ENCODE measurements around the gene COA6. TPM values are rescaled to one million over a fixed set of nuclear protein-coding genes. Genes with fewer than 3 reads are reported as not detected.
"Not testable (repeated sequence)": the region's sequence is repeated elsewhere in the genome, so short reads cannot be mapped to it uniquely, and the experiment has no call there.

COA6 gene
- total and polyA plus RNA-seq, 2 experiments from 2014 or later, result 32.1 to 82.5 TPM

DNA sequence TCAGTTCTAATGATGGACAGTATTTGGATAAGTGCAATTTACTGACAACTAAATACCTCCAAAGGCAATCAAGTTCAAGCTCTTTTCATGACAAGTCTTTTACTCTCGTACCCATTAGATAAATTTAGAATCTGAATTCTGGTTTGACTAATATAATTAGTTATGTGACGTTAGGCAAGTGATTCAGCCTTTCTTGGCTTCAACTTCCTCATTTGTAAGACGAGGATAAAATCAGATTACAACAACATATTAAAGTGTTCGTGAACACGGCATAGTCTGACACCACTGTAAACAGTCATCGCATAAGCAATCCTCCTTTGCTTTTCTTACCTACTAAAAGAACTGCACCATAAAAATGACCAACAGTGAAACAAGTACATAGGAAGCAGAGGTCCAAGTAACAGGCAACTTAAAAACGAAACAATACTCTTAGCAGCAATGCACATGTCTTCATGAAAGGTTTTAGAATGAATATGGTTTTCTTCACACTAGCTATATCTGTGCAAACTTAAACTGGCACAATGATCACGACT is 25.7 kb downstream of the COA6 start:
- no peak overlapping the region for H3K27ac ChIP-seq
- H3K9me3 ChIP-seq (ENCODE audit: low read depth), result no peaks in the 10 kb centered on the region
- H3K4me3 ChIP-seq, result no peak overlapping the region
- peaks cover 12% of the 10 kb centered on the region for H3K36me3 ChIP-seq
- peak in 1 of 2 donors; percentile 28 for DNase-seq (ENCODE audit: low read depth in 1 of 2, low spot score in 1 of 2)
- H3K27me3 ChIP-seq, result no peaks in the 10 kb centered on the region
- TF ChIP-seq, protein P1, sequence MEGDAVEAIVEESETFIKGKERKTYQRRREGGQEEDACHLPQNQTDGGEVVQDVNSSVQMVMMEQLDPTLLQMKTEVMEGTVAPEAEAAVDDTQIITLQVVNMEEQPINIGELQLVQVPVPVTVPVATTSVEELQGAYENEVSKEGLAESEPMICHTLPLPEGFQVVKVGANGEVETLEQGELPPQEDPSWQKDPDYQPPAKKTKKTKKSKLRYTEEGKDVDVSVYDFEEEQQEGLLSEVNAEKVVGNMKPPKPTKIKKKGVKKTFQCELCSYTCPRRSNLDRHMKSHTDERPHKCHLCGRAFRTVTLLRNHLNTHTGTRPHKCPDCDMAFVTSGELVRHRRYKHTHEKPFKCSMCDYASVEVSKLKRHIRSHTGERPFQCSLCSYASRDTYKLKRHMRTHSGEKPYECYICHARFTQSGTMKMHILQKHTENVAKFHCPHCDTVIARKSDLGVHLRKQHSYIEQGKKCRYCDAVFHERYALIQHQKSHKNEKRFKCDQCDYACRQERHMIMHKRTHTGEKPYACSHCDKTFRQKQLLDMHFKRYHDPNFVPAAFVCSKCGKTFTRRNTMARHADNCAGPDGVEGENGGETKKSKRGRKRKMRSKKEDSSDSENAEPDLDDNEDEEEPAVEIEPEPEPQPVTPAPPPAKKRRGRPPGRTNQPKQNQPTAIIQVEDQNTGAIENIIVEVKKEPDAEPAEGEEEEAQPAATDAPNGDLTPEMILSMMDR (IDR thresholded peaks at IDR 0.05; ENCODE audit: low read depth, low read length), result no peak
- no peaks in the 10 kb centered on the region for H3K4me1 ChIP-seq (ENCODE audit: low read depth)

DNA sequence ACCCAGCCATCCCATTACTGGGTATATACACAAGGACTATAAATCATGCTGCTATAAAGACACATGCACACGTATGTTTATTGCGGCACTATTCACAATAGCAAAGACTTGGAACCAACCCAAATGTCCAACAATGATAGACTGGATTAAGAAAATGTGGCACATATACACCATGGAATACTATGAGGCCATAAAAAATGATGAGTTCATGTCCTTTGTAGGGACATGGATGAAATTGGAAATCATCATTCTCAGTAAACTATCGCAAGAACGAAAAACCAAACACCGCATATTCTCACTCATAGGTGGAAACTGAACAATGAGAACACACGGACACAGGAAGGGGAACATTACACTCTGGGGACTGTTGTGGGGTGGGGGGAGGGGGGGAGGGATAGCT is 26.3 kb downstream of the COA6 start:
- not testable (repeated sequence) for H3K4me1 ChIP-seq (ENCODE audit: low read depth); H3K4me3 ChIP-seq; H3K9me3 ChIP-seq (ENCODE audit: low read depth); H3K27me3 ChIP-seq; DNase-seq (ENCODE audit: low read depth in 1 of 2, low spot score in 1 of 2); H3K27ac ChIP-seq
- peaks cover 12% of the 10 kb centered on the region for H3K36me3 ChIP-seq

DNA sequence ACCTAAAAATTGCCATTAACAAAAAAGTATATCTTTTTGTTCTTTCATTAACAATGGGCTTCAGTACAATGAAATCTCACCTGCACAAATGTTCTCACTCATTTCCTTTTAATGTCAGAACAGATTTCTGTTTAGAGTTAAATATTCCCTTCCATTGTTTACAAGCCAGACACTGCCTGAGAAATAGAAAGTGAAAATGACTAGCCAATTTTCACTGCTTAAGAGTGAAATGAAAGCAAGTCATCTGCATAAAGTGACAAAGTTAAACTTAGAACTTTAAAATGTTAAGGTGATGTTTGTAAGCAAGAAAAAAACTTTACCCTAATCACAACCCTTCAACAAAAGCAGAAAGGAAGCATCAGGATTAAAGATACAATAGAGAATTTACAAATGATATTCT is 27.5 kb downstream of the COA6 start:
- TF ChIP-seq, protein P1 (IDR thresholded peaks at IDR 0.05; ENCODE audit: low read depth, low read length), result no peak
- Histone ChIP-seq H3K27me3 (no peaks in the 10 kb centered on the region), H3K36me3 (peaks cover 12% of the 10 kb centered on the region), H3K27ac (no peak overlapping the region), H3K4me3 (no peak overlapping the region), H3K4me1 (ENCODE audit: low read depth) (peaks cover 7% of the 10 kb centered on the region), H3K9me3 (ENCODE audit: low read depth) (no peaks in the 10 kb centered on the region)
- peak in 1 of 2 donors; percentile 12 for DNase-seq (ENCODE audit: low read depth in 1 of 2, low spot score in 1 of 2)

DNA sequence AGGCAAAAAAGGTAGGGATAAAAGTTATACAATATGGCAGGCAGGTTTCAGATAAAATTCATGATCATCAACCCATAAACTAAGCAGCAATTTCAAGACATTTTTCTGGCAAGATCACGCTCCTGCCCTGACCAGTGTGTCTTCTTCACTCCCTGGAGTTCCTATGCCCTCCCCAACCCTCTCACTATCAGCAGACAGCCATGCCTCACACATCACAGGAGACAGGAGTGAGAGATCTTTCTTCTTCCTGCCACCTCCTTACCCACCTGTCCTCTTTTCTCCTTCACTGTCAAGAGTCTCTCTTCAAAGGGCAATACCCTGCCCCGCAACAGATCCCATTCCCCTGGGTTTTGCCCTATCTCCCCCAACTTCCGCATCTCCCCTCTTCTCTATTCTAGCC is 28.4 kb downstream of the COA6 start:
- Histone ChIP-seq H3K27ac (no peak overlapping the region), H3K4me1 (ENCODE audit: low read depth) (peaks cover 16% of the 10 kb centered on the region), H3K4me3 (no peak overlapping the region), H3K9me3 (ENCODE audit: low read depth) (no peaks in the 10 kb centered on the region), H3K36me3 (peaks cover 12% of the 10 kb centered on the region), H3K27me3 (no peaks in the 10 kb centered on the region)
- DNase-seq (ENCODE audit: low read depth in 1 of 2, low spot score in 1 of 2), result no peak
- TF ChIP-seq, protein P1 (IDR thresholded peaks at IDR 0.05; ENCODE audit: low read depth, low read length), result no peak

DNA sequence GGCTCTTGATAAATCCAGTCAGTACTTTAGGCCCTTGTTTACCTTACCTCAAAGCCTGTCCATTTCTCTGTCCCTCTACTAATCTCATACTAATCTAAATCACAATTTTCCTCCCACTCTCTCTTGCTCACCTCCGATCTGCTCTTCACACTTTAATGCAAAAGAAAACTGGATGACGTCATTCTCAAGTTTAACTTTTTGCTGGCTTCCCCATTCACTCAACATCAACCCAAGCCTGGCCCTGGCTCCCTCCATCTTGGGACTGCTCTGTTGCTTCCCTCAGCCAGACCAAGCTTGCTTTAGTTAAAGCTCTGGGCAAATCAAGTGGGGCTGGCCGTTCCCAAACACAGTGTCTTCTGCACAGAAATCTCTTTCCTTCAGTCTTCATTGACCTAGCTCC is 29.7 kb downstream of the COA6 start:
- peaks cover 21% of the 10 kb centered on the region for H3K4me1 ChIP-seq (ENCODE audit: low read depth)
- H3K9me3 ChIP-seq (ENCODE audit: low read depth), result no peaks in the 10 kb centered on the region
- H3K4me3 ChIP-seq, result no peak overlapping the region
- H3K27ac ChIP-seq, result no peak overlapping the region
- H3K27me3 ChIP-seq, result no peaks in the 10 kb centered on the region
- H3K36me3 ChIP-seq, result peaks cover 12% of the 10 kb centered on the region
- TF ChIP-seq, protein P1 (IDR thresholded peaks at IDR 0.05; ENCODE audit: low read depth, low read length), result no peak
- DNase-seq (ENCODE audit: low read depth in 1 of 2, low spot score in 1 of 2), result no peak

DNA sequence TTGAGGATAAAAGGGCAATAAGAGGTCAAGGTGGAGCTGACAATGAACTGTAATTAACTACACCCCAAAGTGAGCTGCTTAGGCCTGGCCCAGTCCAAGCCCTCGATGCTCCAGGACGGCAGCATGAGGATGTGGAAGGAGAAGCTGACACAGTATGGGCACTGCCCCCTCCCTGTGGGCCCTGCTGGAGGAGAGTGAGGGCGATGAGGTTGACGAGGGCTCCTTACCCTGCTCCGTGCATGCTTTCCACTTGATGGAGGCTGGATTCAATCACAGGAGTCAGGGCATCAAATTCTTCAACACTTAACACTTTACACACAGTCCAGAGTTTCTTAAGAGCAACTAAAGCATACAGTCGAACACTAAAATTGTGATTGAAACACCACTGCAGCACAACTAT is 32.4 kb downstream of the COA6 start:
- H3K36me3 ChIP-seq, result peaks cover 21% of the 10 kb centered on the region
- H3K27ac ChIP-seq, result peak overlapping the region; percentile 81
- peak in 1 of 2 donors; percentile 78 for DNase-seq (ENCODE audit: low read depth in 1 of 2, low spot score in 1 of 2)
- TF ChIP-seq, protein P1 (IDR thresholded peaks at IDR 0.05; ENCODE audit: low read depth, low read length), result no peak
- H3K9me3 ChIP-seq (ENCODE audit: low read depth), result no peaks in the 10 kb centered on the region
- peaks cover 21% of the 10 kb centered on the region for H3K4me1 ChIP-seq (ENCODE audit: low read depth)
- no peaks in the 10 kb centered on the region for H3K27me3 ChIP-seq
- H3K4me3 ChIP-seq, result no peak overlapping the region

All from cardiac muscle cell (in vitro differentiated cells and primary cell).